ENCODE results near the gene INHBB.
"Not testable (repeated sequence)": the region's sequence is repeated elsewhere in the genome, so short reads cannot be mapped to it uniquely, and the experiment has no call there.

INHBB gene

GRCh38 chr2:120346026-120346666 is at the start of gene INHBB:
INHBB (plus strand) TSS chr2:120346136; CDS start chr2:120346189, 53 bp downstream.
- no peak for DNase-seq (ENCODE audit: low spot score)

GRCh38 chr2:120298173-120298835 is 47.6 kb upstream of the INHBB start:
- DNase-seq (ENCODE audit: low spot score) = no peak

- no peak for DNase-seq (ENCODE audit: low spot score)
These were observed 46.9 kb upstream of the INHBB start for GRCh38 chr2:120299004-120299403.

- DNase-seq (ENCODE audit: low spot score) = no peak
These were observed 46.4 kb upstream of the INHBB start for GRCh38 chr2:120299561-120299960.

GRCh38 chr2:120300385-120300784 is 45.6 kb upstream of the INHBB start:
- DNase-seq (ENCODE audit: low spot score) = no peak

- DNase-seq (ENCODE audit: low spot score) = no peak
These were observed 44.7 kb upstream of the INHBB start for GRCh38 chr2:120301284-120301683.

- no peak for DNase-seq (ENCODE audit: low spot score)
These were observed 43.6 kb upstream of the INHBB start for GRCh38 chr2:120302301-120302700.

- no peak for DNase-seq (ENCODE audit: low spot score)
These were observed 42.8 kb upstream of the INHBB start for GRCh38 chr2:120303177-120303576.

GRCh38 chr2:120305296-120305695 is 40.6 kb upstream of the INHBB start:
- DNase-seq (ENCODE audit: low spot score) = no peak

- DNase-seq (ENCODE audit: low spot score) = no peak
These were observed 39.9 kb upstream of the INHBB start for GRCh38 chr2:120305937-120306490.

- DNase-seq (ENCODE audit: low spot score) = no peak
These were observed 38.5 kb upstream of the INHBB start for GRCh38 chr2:120307482-120307881.

- no peak for DNase-seq (ENCODE audit: low spot score)
These were observed 37.7 kb upstream of the INHBB start for GRCh38 chr2:120308038-120308910.

GRCh38 chr2:120310136-120310535 is 35.8 kb upstream of the INHBB start:
- DNase-seq (ENCODE audit: low spot score) = no peak

GRCh38 chr2:120310841-120311240 is 35.1 kb upstream of the INHBB start:
- not testable (repeated sequence) for DNase-seq (ENCODE audit: low spot score)

- no peak for DNase-seq (ENCODE audit: low spot score)
These were observed 33.9 kb upstream of the INHBB start for GRCh38 chr2:120312076-120312475.

- peak; percentile 82 for DNase-seq (ENCODE audit: low spot score)
These were observed 32.9 kb upstream of the INHBB start for GRCh38 chr2:120312860-120313694.

- no peak for DNase-seq (ENCODE audit: low spot score)
These were observed 32.0 kb upstream of the INHBB start for GRCh38 chr2:120313695-120314615.

- DNase-seq (ENCODE audit: low spot score) = no peak
These were observed 31.1 kb upstream of the INHBB start for GRCh38 chr2:120314690-120315366.

- no peak for DNase-seq (ENCODE audit: low spot score)
These were observed 30.4 kb upstream of the INHBB start for GRCh38 chr2:120315367-120316033.
